GM19043 (cell line): Measurements from ENCODE around the gene SORCS3.

Experiments
- ATAC-seq: cut with Tn5 transposase; IDR thresholded peaks from one replicate; pipeline ENCODE4 v1.9.1; 2021; ENCODE audit warnings: low read depth; ENCODE audit not compliant: unreplicated experiment

The SORCS3 gene

DNA sequence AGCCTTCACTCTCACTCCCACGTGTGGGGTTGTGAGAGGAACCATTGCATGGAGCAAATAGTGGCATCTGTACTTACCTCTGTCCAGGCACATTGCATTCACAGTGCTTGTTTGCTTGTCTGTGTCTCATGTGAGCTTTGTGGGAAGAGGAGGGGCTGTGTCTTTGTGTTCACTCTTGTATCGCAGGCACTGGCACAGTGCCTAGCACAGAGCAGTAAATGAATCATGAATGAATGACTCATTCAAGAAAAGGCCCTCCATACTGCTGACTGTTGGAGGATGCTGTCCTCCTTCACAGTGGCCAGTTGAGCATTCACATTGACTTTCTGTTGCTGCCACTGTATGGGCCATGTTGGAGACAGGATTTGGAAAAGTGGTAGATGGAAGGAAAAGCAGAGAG, 125.3 kb downstream of the SORCS3 start:
- no peak for ATAC-seq

DNA sequence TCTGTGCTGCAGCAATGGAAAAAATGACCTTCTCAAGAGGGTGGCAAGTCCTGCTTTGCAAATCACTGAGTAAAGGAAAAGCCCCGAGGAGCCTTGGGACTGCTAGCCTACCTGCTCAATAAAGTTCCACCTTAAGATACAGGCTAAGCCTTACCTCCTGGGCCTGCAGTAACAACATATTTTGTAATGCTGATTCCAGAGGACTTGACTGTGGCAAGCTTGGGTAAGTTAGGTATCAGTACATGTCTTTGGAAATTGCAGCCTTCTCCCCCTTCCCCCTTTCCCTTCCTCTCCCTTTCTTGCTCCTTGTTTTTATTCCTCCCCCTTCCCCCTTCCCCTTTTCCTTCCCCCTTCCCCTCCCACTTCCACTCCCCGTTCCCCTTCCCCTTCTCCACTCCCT, 126.2 kb downstream of the SORCS3 start:
- no peak for ATAC-seq

DNA sequence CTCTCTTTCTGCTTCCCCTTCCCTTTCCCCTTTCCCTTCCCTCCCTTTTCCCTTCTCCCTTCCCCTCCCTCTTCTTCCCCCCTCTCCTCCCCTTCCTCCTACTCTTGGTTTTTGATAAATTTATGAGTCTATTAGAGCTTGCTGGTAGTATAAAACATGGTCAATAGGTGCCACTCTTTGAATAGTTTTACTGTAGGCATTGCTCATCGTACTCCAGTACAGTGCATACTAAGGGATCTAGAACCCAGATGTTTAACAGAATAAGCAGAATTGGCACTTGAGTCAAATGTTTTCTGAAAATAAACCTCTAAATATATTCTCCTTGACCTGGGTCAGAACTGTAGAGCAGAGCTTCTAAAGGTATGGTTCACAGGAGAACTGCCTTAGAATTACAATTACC, 126.7 kb downstream of the SORCS3 start:
- ATAC-seq: no peak

DNA sequence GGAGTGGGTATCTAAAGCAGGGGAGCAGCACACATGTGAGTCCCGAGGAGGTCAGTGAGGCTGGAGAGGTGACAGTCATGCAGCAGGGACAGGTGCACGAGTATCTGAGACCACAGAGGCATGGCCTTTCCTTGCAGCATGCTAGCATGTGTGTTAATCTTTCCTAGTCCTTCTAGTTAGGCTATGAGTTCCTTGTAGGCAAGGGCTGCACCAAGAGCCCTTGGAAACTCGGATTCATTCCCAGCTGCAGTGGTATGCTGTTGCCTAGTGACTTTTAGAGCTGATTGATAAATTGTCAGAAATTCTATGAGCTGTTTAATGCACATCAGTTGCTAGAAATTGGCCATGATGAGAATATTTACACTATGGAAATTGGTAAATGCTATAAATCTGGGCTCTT, 132.0 kb downstream of the SORCS3 start:
- no peak for ATAC-seq

DNA sequence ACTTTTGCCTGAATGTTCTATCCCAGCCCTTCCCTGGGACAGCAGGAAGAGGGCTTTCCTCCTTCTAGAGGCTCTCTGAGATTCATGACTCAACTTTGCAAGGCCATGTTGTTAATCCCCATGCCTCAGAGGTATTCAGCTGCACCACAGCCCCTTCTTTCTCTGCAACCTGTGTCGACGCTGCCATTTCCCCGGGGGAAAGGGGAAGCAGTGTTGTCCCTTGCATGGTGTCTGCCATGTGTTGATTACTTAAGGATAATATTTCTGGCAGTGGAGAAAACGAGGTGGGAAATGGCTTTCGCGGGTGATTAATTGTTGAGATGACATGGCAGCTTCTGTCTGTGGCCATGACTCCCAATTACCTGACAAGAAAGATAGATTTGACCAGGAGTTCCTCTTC, 133.1 kb downstream of the SORCS3 start:
- no peak for ATAC-seq

DNA sequence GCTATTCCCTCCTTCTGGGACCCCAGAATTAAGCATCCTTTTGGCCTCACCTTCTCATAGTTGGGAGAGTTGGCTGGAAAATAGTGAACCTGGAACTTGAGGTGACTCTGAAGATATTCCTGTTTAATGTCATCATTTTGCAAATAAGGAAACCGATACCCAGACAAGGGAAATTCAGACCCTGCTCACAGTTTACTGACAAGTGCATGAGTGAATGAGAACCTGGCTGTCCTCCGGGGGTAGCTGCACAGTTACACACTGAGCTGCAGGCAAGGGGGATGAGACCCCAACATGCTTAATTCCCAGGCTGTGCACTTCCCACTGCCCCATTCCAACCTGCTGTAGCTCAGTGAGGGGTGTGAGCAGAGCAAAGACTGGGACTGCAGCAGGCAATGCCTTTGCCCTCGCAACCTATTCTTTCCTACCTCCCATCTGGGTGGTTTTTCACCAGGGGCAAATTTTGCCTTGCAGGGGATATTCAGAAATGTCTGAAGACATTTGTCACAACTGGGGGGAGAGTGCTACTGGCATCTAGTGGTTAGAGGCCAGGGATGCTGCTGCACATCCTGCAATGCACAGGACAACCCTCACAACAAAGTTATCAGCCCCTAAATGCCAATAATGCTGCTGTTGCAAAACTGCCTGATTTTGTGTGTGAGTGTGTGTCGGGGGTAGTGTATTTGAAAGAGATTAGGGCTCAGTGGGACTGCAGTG, 136.2 kb downstream of the SORCS3 start:
- ATAC-seq: no peak

DNA sequence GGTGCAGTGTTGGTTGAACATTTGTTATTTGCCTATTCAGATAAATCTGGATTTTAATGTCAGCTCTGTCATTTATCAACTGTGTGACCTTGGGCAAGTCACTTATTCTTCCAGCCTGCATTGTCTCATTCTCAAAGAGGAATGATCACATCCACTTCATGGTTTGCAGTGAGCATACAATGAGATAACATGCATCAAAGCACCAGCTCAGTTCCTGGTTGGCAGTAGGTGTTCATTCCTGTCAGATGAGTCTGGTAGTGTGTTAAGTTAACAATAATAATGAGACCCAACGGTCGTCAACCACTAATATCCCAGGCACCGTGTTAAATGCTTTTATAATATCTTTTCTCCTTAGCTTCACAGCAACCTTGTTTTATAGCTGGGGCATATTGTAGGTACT, 137.3 kb downstream of the SORCS3 start:
- ATAC-seq: no peak

DNA sequence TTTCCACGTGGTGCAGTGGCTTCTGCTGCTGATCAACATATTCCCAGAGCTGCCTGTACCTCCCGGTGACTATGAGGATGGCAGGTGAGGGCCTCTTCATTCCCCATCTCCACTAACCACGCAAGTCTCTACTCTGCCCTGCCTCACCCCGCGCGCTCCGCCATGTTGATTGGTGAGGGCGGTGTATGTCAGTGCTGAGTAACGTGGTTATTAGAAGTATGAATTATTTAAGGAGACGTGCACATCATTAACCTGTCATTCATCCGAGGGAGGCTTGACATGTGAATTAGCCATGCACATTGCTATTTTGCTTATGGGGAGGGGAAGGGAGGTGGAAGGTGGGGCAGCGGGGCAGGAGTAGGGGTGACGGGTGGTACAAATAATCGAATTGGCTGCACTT, 138.6 kb downstream of the SORCS3 start:
- ATAC-seq: no peak

DNA sequence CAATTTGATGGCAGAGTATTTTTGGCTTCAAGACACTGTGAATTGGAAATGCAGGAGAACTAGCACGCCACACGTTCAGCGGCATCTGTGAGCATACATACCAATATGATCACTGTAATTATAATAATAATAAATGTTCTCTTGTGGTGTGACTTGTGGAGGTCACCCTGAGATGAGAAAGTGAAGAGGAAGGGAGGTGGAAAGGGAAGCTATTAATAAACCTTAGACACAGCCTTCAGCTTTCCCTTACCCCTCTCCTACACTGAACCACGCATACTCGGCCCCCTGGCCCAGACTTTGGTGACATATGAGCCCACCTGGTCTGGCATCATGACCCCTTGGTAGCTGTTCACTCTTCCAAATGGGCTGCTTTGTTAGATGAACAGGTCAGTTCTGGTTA, 139.1 kb downstream of the SORCS3 start:
- no peak for ATAC-seq

DNA sequence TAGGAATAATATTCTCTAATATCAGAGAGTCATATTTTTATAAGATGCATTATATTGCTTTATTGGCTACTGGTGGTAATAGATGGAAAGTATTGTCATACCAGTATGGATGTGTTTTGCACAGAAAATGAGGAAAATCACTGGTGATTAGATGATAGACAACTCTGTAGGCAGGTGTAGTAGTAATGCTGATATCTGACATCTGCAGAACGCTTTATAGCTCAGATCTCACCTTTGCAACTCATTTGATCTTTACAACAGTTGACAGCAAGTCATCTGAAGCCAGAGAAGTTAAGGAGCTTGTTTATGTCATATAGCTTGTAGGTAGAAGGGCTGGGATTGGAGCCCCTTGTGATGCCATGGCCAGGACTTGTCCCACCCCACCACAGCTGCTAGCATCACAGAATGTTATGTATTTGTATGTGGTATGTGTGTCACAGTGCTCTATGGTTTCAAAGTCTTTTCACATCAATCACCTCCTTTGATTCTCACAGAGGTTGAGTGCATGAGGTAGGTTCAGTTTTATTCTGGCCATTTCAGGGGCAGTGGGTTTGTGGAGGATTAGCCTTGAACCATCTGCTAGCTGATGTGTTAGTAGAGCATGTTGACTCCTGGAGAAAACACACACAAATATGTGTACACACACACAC, 140.0 kb downstream of the SORCS3 start:
- ATAC-seq: no peak

DNA sequence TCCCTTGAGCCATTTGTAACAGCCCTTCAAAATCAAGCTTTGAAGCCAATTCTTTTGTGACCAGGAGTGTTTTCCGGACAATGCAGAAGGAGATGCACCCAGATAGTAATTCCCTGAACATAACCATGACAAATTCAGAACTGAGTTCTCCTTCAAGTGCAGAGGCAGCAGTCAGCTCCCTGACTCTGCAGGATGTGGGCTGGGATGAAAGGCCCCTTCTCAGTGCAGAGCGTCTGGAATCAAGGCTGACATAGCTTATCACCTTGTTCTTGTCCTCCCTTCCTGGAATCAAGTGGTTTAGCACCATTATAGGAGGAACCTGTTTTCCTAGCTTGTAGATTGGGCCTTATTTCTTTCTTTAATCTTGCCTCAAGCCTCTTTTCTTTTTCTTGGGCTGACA, 143.4 kb downstream of the SORCS3 start:
- ATAC-seq: no peak

DNA sequence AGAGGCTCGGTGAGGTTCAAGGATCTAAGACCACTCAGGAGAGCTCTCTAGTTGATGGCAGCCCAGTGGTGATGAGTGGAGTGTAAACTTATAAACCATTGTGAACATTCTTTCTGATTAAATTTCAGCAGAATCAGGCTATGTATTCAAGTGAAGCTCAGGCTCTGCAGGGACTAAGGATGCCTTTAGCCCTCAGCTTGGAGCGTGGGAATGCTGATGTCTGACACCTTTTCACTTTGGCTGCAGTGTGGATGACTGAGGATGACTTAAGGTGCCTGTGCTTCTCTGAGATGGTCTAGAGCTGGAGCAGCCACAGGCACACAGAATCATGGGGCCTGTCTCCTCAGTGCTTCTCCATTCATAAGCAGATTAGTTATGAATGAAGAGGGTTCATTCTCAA, 150.4 kb downstream of the SORCS3 start:
- ATAC-seq: no peak

DNA sequence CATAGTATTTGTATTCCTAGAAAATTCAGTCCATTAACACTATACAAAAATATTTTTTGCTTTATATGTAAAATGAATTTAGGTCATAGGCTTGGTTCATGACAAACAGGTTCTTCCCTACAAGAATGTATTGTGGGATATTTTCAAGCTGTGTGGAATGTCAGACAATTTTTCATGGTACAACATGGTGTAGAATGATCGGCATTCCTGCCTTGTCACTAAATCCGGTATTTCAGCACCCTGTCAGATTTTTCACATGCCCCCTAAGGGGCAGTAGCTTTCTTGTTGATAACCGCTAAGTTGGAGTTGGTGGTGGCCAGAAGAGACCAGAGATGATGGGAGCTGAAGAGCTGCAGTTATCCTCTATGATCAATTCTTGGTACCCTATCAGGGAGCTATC, 154.3 kb downstream of the SORCS3 start:
- ATAC-seq: no peak

DNA sequence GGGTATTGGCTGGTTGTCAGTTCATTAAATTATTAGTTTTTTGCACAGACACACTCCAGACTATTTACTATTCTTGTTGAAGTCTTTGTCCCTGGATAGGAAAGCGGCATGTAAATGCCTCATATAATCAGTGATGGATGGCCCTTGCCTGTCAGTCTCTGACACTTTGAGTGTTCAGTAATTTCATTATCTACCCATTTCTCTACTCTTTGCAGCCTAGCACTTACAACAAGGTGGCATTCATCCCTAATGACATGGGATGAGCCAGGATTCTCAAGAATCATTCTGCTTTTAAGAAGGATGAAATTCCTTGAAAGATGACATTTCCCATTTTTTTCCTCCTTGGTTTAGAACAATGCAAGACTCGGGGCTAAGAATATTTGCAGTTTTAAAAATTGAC, 155.7 kb downstream of the SORCS3 start:
- ATAC-seq: no peak

DNA sequence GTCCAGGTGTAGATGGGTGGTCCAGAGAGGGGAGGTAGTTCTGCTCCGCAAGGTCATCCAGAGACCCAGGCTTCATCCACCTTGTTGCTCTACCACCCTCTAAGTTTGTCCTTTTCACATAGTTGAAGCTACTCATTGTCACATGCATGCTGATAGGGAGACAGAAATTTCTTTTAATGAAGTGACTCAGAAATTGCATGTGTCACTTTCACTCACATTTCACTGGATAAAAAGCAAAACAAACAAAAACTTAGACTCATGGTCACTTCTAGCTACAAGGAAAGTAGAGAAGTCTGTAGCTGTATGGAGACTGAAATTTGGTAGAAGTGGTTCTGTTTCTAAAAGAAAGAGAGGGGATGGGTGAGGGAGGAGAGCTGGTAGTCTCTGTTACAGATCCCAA, 161.9 kb downstream of the SORCS3 start:
- ATAC-seq: no peak

DNA sequence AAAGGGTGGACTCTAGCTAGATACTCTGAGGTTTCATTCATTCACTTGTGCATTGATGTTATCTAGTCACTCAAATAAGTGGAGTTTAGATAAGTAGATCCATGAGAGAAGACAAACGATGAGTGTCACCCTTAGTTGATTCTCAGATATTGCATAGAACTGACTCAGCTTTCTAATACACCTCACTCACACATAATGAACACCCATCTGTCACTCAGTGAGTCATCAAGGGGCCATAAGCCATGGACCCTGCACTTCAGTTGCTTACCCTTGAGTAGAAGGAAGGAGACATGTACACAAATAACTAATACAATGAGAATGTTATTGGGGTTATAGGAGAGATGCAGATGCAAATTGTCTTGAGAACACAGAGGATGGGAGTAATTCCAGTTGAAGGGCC, 163.8 kb downstream of the SORCS3 start:
- no peak for ATAC-seq

DNA sequence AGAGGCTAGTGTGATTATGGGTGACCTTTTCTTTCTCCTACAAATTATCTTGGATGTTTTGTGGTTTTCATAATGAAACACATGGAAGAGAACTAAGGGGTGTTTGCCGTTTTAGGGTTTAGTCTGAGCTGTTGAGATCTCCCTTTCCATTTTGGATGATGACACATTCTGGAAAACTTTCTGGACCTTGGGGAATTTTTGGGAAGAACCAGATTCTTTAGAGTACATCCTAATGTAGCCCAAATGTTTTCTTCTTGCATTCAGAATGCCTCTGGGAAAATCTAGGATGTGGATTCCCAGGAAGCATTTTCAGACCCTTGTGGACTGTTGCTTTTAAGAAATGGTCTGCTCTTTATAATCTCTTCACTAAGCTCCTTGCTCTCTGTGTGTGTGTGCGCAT, 165.7 kb downstream of the SORCS3 start:
- no peak for ATAC-seq

DNA sequence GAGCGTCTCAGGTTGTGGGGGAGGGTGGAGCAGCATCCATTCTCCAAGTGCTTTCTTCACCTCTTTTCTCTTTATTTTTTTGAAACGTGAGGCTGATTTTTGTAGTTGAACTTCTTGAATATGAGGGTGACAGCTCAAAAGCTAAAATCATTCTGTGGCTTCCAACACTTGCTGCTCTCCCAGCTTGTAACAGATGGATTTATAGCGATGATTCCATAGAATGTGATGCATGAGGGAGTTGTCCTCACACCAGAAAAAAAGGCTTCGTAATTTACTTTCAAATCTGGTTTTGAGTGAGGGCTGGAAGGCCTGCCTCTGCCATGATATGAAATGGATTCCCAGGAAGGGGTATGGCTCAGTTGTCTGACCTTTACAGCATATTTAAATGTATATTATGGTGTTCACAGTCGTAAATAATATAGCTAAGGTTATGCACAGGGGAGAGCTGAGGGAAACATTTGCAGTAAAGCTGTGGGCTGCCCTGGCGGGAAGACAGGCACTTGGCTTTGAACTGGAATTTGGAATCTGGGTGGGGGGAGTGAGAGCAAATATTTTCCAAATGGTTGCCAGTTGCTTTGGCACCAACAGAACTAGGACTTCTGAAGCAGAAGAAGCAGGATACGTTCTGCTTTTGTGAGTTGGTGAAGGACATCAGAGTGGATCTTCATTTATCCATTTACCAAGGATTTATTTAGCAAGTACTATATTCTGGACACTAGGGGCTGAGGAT, 166.7 kb downstream of the SORCS3 start:
- ATAC-seq: no peak

DNA sequence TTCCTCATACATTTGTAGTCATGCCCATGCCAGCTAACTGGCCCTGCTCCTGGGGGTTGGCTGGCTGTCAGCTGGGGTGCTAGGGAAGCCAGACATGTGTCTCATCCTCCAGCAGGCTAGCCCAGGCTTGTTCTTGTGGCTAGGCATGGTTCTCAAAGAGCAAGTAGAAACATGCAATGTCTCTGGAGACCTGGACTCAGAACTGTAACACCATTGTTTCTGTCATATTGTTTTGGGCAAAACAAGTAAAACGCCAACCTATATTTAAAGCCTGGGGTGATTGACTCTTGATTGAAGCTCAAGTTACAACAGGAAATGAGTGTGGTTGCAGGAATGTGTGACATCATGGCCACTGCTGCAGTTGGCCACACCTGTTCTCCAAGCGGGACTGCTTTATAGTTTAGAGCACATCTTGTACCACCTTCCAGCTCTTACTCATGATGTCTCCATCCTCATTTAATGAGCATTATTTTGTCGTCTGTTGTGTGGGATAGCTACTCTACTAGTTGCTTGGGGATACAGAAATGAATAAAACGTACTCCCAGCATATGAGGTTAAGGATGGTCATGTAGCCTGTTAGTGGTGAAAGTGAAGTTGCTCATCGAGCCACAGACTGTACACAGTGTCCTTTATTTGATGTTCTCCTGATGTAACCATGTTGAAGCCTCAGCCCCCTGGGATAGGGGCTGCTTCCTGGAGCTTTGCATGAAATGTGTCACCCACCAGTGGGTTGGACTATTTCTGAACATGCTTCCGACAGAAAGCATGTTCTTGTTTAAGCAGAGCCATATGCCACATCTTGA, 168.4 kb downstream of the SORCS3 start:
- peak; percentile 61 for ATAC-seq

DNA sequence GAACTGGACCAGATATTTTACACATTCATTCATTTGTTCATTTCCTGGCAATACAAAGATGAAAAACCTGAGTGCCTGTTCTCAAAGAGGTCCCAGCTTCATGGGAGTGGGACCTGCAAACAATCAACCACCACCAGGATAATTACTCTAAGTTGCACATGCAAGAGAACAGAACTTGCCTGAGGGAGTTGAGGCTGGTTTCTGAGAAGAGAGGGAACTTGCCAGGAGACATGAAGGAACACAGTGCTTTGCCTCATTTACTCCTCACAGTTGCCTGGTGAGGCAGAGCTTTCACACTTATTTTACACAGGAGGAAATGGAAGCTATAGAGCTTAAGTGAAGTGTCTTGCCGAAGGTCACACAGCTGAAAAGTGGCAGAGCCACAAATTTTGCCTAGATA, 170.1 kb downstream of the SORCS3 start:
- no peak for ATAC-seq

DNA sequence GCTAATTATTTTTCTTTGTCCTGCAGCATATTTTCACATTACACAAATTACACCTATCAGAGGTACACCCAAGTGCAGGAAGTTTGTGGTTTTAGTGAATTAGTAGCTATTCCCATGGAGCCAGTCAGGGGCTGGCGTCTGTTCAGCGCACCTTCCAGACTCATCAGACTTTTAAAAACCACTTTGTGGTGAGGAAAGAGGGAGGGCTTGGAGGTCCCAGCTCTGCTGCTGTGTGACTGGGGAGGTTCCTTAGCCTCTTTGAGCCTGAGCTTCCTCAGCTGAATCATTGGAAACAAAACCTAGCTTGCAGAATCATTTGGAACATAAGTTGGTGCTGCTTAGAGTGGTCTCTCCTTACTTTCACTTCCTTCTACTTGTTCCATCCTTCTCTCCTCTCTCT, 175.4 kb downstream of the SORCS3 start:
- ATAC-seq: no peak
